HG03025 (cell line): ENCODE data around the gene ABCA4.

ENCODE experiments used
- ATAC-seq: cut with Tn5 transposase; IDR thresholded peaks from one replicate; pipeline ENCODE4 v1.9.1; 2021; ENCODE audit warnings: mild to moderate bottlenecking, moderate library complexity; ENCODE audit not compliant: unreplicated experiment, low FRiP score

ABCA4 gene

GRCh38 chr1:94084547-94084946 lies 36.4 kb downstream of the ABCA4 start:
- ATAC-seq = no peak

GRCh38 chr1:94084085-94084484 lies 36.9 kb downstream of the ABCA4 start:
- ATAC-seq = no peak

- no peak for ATAC-seq
Observed at GRCh38 chr1:94083681-94084080, 37.3 kb downstream of the ABCA4 start.

- ATAC-seq = no peak
Observed at GRCh38 chr1:94081566-94082344, 39.2 kb downstream of the ABCA4 start.

- no peak for ATAC-seq
Observed at GRCh38 chr1:94079989-94080388, 41.0 kb downstream of the ABCA4 start.

- no peak for ATAC-seq
Observed at GRCh38 chr1:94079080-94079940, 41.6 kb downstream of the ABCA4 start.

GRCh38 chr1:94072840-94073522 lies 48.0 kb downstream of the ABCA4 start:
- no peak for ATAC-seq

GRCh38 chr1:94071976-94072375 lies 49.0 kb downstream of the ABCA4 start:
- no peak for ATAC-seq

- ATAC-seq = no peak
Observed at GRCh38 chr1:94071391-94071790, 49.6 kb downstream of the ABCA4 start.

- ATAC-seq = no peak
Observed at GRCh38 chr1:94070865-94071264, 50.1 kb downstream of the ABCA4 start.

- ATAC-seq = no peak
Observed at GRCh38 chr1:94069919-94070285, 51.0 kb downstream of the ABCA4 start.

- ATAC-seq = no peak
Observed at GRCh38 chr1:94068999-94069918, 51.7 kb downstream of the ABCA4 start.

- no peak for ATAC-seq
Observed at GRCh38 chr1:94068096-94068998, 52.6 kb downstream of the ABCA4 start.

GRCh38 chr1:94067196-94067595 lies 53.8 kb downstream of the ABCA4 start:
- no peak for ATAC-seq

- ATAC-seq = no peak
Observed at GRCh38 chr1:94063379-94063778, 57.6 kb downstream of the ABCA4 start.

GRCh38 chr1:94061513-94062443 lies 59.2 kb downstream of the ABCA4 start:
- ATAC-seq = peak; percentile 63

GRCh38 chr1:94060720-94061119 lies 60.2 kb downstream of the ABCA4 start:
- ATAC-seq = no peak

GRCh38 chr1:94058766-94059165 lies 62.2 kb downstream of the ABCA4 start:
- ATAC-seq = no peak
